Measurements from ENCODE around the gene SPSB2.

- no peak for TF ChIP-seq CTCF (IDR thresholded peaks at IDR 0.05)
- no peak for TF ChIP-seq POLR2A (IDR thresholded peaks at IDR 0.05)
These were observed 31.0 kb downstream of the SPSB2 start for GRCh38 chr12:6842075-6842474.

Data from heart left ventricle (tissue), 13 donors.